GM12878 (cell line): ENCODE results near the gene CELA3B. TPM values are rescaled to one million over a fixed set of nuclear protein-coding genes. Genes with fewer than 3 reads are reported as not detected.

Experiments used
- ATAC-seq: fragments of 200-7000 bp; cut with Tn5 transposase; 3 replicates; pipeline ENCODE4 v1.9.1; 2020; ENCODE audit warnings: mild to moderate bottlenecking, moderate library complexity
- BruUV-seq: library from RNA; stranded (reverse); fragments of 400-500 nt; replicated peaks from 2 replicates; lab custom pipeline; 2021; lab: Mats Ljungman, UMichigan
- CTCF ChIA-PET: fragments of 300-600 bp; sonication (Branson Sonifier 250); formaldehyde crosslinking; extraction: SDS; loops from one replicate; lab custom pipeline; 2021; ENCODE audit warnings: inconsistent platforms; lab: Yijun Ruan, JAX
- POLR2A ChIA-PET: fragments of 350-600 bp; formaldehyde crosslinking; extraction: SDS; loops from one replicate; lab custom pipeline; 2021; ENCODE audit warnings: inconsistent platforms; lab: Charles Lee
- RAD21 ChIA-PET: fragments of 300-600 bp; sonication (Branson Sonifier 250); formaldehyde crosslinking; loops from one replicate; lab custom pipeline; 2023; ENCODE audit warnings: antibody characterized with exemption; ENCODE audit not compliant: unreplicated experiment; lab: Charles Lee
- SMC1A ChIA-PET: fragments of 300-600 bp; sonication (Branson Sonifier 250); formaldehyde crosslinking; loops from one replicate; lab custom pipeline; 2023; ENCODE audit not compliant: unreplicated experiment, uncharacterized antibody; lab: Charles Lee
- DNase-seq: peaks from one replicate; pipeline ENCODE4 v3.0.0-alpha.2; 2011; ENCODE audit warnings: low read depth, low spot score
- FAIRE-seq: peaks from 3 replicates; lab custom pipeline; 2011; peaks lifted over from hg19 to GRCh38; lab: Jason Lieb, UNC
- H2AFZ ChIP-seq: 2 replicates; pipeline ENCODE4 v1.6.0; 2011; ENCODE audit warnings: low read depth, low read length, control low read depth; ENCODE audit not compliant: control insufficient read depth
- H3K27ac ChIP-seq: 2 replicates; pipeline ENCODE4 v1.5.1; 2011; ENCODE audit warnings: control low read depth; ENCODE audit not compliant: control insufficient read depth, insufficient read depth
- H3K27me3 ChIP-seq, 2 experiments: replicated peaks in 1 of 2; 2 replicates each; pipeline versions ENCODE4 v1.6.0 to v1.6.1; 2011; ENCODE audit warnings: low read length in 1 of 2; ENCODE audit not compliant: control insufficient read depth in 2 of 2, insufficient read depth in 2 of 2
- H3K36me3 ChIP-seq, 2 experiments: 2 replicates each; pipeline ENCODE4 v1.5.1; 2011; ENCODE audit warnings: low read length in 1 of 2; ENCODE audit not compliant: control insufficient read depth in 2 of 2, insufficient read depth in 2 of 2
- H3K4me1 ChIP-seq: 2 replicates; pipeline ENCODE4 v1.6.1; 2011; ENCODE audit warnings: mild to moderate bottlenecking, low read length, moderate library complexity, mixed read lengths; ENCODE audit not compliant: control insufficient read depth, insufficient read depth
- H3K4me2 ChIP-seq: 2 replicates; pipeline ENCODE4 v1.6.0; 2011; ENCODE audit warnings: control low read depth; ENCODE audit not compliant: control insufficient read depth, insufficient read depth
- H3K4me3 ChIP-seq: fragments of 200-600 bp; sonication (generic); 2 replicates; pipeline ENCODE4 v1.5.1; 2016
- H3K79me2 ChIP-seq: 2 replicates; pipeline ENCODE4 v1.6.0; 2011; ENCODE audit warnings: low read length; ENCODE audit not compliant: control insufficient read depth, insufficient read depth
- H3K9ac ChIP-seq: 2 replicates; pipeline ENCODE4 v1.8.0; 2011; ENCODE audit warnings: low read length, control low read depth, mixed read lengths; ENCODE audit not compliant: control insufficient read depth, insufficient read depth
- H3K9me3 ChIP-seq: replicated peaks from 3 replicates; pipeline ENCODE4 v1.5.1; 2011; ENCODE audit warnings: mild to moderate bottlenecking, low read length; ENCODE audit not compliant: control insufficient read depth, insufficient read depth
- H4K20me1 ChIP-seq: 2 replicates; pipeline ENCODE4 v1.6.0; 2011; ENCODE audit not compliant: control insufficient read depth, insufficient read depth
- ASH2L ChIP-seq: fragments of 300-600, 200-600 bp; sonication (generic); IDR thresholded peaks from 2 replicates; pipeline ENCODE4 v1.6.1; 2017; ENCODE audit warnings: low read depth, mild to moderate bottlenecking, borderline replicate concordance
- RFX5 ChIP-seq: IDR thresholded peaks from 2 replicates; pipeline ENCODE4 v1.6.1; 2011; ENCODE audit warnings: low read depth, low read length, improper control_type of control experiment
- YBX1 ChIP-seq: fragments of 450-650 bp; IDR thresholded peaks from 2 replicates; pipeline ENCODE4 v1.6.1; 2016; ENCODE audit warnings: antibody characterized with exemption
- WGBS: methylation state at CpG from one replicate; pipeline ENCODE4 v1.1.6; 2016; ENCODE audit warnings: low lambda C conversion rate; ENCODE audit not compliant: insufficient replicate concordance, insufficient coverage; ENCODE audit errors: missing lambda C conversion rate; 5-methylcytosine and 5-hydroxymethylcytosine counted together
- in situ Hi-C: fragments of 300-500 bp; cut with MboI; formaldehyde crosslinking; loops from 9 replicates; pipeline ENCODE4 v1.14.3; 2018; ENCODE audit warnings: mixed read lengths
- intact Hi-C: fragments of 100-400 bp; cut with micrococcal nuclease; formaldehyde crosslinking; loops from one replicate; pipeline ENCODE4 v1.14.2; 2022; ENCODE audit not compliant: unreplicated experiment
- polyA plus RNA-seq, 11 experiments: library from polyadenylated mRNA; depleted of rRNA in 4 of 11; unstranded in 6 of 11; stranded (reverse) in 5 of 11; fragments of >200 nt; fragmentation: Nextera tagmentation in 4 of 11; fragmentation: Illumina TruSeq in 1 of 11; extraction: Ambion mirVana in 4 of 11; extraction: Trizol in 1 of 11; gene quantifications; 1 replicate in 1 of 11; 2 replicates in 10 of 11; pipeline versions ENCODE4 v1.2.1 to v1.2.3, GENCODE V29; 2011 to 2016; ENCODE audit warnings: inconsistent platforms in 2 of 11, missing spikeins in 2 of 11, low read depth in 1 of 11
- total RNA-seq, 4 experiments: library from RNA; depleted of rRNA in 3 of 4; stranded (reverse); fragments of >200 nt in 3 of 4; fragmentation: Illumina TruSeq in 1 of 4; extraction: Trizol in 1 of 4; gene quantifications; 2 replicates each; pipeline versions ENCODE4 v1.2.1 to v1.2.3, GENCODE V29; 2013 to 2021
- TF ChIP-seq, protein P1 (sequence below): IDR thresholded peaks from 2 replicates; pipeline ENCODE4 v1.6.1; 2012; ENCODE audit warnings: low read depth, low read length, improper control_type of control experiment

CELA3B gene
- total and polyA plus RNA-seq, 10 of the 15 experiments (the other 5 are each of a cell fraction or from before 2014, with no cell fraction given) = 4.1 TPM; not detected in 9

DNA sequence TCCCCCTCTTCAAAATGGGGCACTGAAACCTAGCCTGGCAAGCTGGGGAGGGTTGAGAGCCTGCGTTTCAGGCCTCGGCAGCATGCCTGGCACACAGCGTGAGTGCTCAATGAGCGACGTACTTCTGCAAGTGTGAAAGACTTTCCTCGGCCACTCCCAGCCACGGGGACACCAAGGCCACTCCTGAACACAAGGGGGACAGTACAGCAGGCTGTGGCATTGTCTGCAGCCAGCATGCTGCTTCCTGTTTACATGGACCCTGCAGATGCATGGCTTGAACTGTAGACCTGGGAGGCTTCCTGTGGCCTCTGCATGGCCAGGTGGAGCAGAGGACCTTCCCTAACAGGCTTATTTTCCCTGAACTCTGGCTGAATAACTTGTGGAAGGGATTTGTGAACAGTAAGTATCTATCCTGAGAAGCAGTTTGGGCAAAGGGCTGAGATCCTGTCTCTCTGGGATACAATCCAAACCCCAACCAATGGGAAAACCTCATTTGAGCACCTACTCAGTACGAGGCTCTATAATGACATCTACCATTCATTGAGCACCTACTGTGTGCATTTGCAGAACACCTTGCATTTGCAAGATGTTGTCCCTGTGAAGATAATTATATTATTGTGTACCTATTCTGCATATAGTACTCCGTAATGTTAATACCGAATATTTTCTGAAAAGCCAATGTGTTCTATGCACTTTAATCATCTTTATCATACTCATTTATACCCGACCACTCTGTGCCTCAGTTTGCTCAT is 29.8 kb upstream of the CELA3B start:
- ChIA-PET CTCF (no interaction called here), RAD21 (no interaction called here), SMC1A (no interaction called here), POLR2A (interaction anchor here (0.7 kb wide), 1 partner anchor 68 kb away, joined by 7 read pairs; no protein-coding TSS in a partner anchor)
- intact Hi-C loops (no loop called here), in situ Hi-C loops (no loop called here)
- Histone ChIP-seq H3K79me2 (no peaks in the 10 kb centered on the region), H3K4me2 (no peak overlapping the region), H3K27ac (no peak overlapping the region), H3K27me3 (peaks cover 0 to 3% of the 10 kb centered on the region in 2 experiments; a peak in 1 of 4 replicates), H3K4me1 (no peaks in the 10 kb centered on the region)
- DNase-seq = no peak
- ATAC-seq = no peak
- TF ChIP-seq, protein P1, sequence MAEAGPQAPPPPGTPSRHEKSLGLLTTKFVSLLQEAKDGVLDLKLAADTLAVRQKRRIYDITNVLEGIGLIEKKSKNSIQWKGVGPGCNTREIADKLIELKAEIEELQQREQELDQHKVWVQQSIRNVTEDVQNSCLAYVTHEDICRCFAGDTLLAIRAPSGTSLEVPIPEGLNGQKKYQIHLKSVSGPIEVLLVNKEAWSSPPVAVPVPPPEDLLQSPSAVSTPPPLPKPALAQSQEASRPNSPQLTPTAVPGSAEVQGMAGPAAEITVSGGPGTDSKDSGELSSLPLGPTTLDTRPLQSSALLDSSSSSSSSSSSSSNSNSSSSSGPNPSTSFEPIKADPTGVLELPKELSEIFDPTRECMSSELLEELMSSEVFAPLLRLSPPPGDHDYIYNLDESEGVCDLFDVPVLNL = no peak
- TF ChIP-seq, all 136 proteins: peak for 0
- 50% methylated on average over 11 of the region's 11 CpGs for WGBS
- no peaks in the 10 kb centered on the region for H3K9me3 ChIP-seq
- no peak for FAIRE-seq
- no peak overlapping the region for H3K9ac ChIP-seq
- BruUV-seq = no TSS peak
- no peaks in the 10 kb centered on the region for H4K20me1 ChIP-seq
- no peak overlapping the region; the same call in 1 of the 2 replicates for H2AFZ ChIP-seq
- H3K36me3 ChIP-seq = no peaks in the 10 kb centered on the region
- H3K4me3 ChIP-seq = no peak overlapping the region

DNA sequence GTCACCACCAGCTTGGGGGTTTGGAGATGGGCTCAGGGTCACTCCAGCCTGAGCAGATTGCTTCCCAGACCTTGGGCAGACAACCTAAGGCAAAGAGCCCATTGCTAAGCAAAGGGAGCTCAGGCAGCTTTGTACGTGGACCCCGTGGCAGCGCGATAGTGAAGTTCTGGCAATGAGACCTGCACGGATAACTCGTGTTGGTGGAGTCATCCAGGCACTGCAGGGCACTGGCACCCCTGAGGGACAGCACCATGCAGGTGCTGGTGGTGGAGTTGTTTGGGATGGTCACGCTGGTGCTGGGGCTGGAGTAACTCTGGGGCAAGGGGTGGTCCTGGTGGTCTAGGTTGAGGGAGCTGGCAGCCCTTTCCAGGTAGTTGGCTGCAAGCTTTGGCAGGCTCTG is 26.1 kb upstream of the CELA3B start:
- Histone ChIP-seq H3K36me3 (no peaks in the 10 kb centered on the region), H3K27me3 (no peaks in the 10 kb centered on the region; a peak in 1 of 4 replicates), H3K4me2 (no peak overlapping the region), H3K27ac (no peak overlapping the region), H3K9me3 (no peaks in the 10 kb centered on the region), H3K4me1 (peaks cover 3% of the 10 kb centered on the region), H4K20me1 (no peaks in the 10 kb centered on the region), H3K79me2 (no peaks in the 10 kb centered on the region), H3K4me3 (no peak overlapping the region), H3K9ac (no peak overlapping the region), H2AFZ (no peak overlapping the region)
- BruUV-seq = no TSS peak
- ChIA-PET RAD21 (no interaction called here), POLR2A (no interaction called here), SMC1A (no interaction called here), CTCF (no interaction called here)
- TF ChIP-seq YBX1 (no peak), RFX5 (no peak), ASH2L (no peak)
- FAIRE-seq = no peak
- no peak for DNase-seq
- in situ Hi-C loops (no loop called here), intact Hi-C loops (no loop called here)
- 71% methylated on average over 7 of the region's 7 CpGs for WGBS
- no peak for ATAC-seq
